K562 (cell line): ENCODE results near the gene ZNF462. TPM values are rescaled to one million over a fixed set of nuclear protein-coding genes. Genes with fewer than 3 reads are reported as not detected.

Experiments
- ATAC-seq: fragments of 200-7000 bp; cut with Tn5 transposase; 3 replicates; pipeline ENCODE4 v1.9.1; 2020; ENCODE audit warnings: moderate library complexity
- BruUV-seq: library from RNA; stranded (reverse); fragments of 400-500 nt; replicated peaks from 2 replicates; lab custom pipeline; 2021; lab: Mats Ljungman, UMichigan
- CTCF ChIA-PET: fragments of 300-600 bp; formaldehyde crosslinking; extraction: SDS; loops from one replicate; lab custom pipeline; 2021; ENCODE audit warnings: low intra/inter-chr PET ratio; lab: Yijun Ruan, JAX
- POLR2A ChIA-PET: fragments of 300-600, 350-650 bp; sonication (Branson Sonifier 250); formaldehyde crosslinking; extraction: SDS; loops from one replicate; lab custom pipeline; 2021; ENCODE audit warnings: antibody characterized with exemption, inconsistent platforms; lab: Yijun Ruan, JAX
- DNase-seq, 4 experiments: peaks; one replicate each; pipeline versions ENCODE4 v3.0.0 to v3.0.0-alpha.2; 2011 to 2018; ENCODE audit warnings: low spot score in 3 of 4, mixed read lengths in 3 of 4; ENCODE audit errors: extremely low read depth in 1 of 4
- FAIRE-seq: peaks from 2 replicates; lab custom pipeline; 2011; peaks lifted over from hg19 to GRCh38; lab: Jason Lieb, UNC
- H2AFZ ChIP-seq: 2 replicates; pipeline ENCODE4 v1.6.0; 2011; ENCODE audit warnings: low read depth, low read length, control low read depth, inconsistent platforms
- H3K27ac ChIP-seq: fragments of 200-600 bp; 3 replicates; pipeline ENCODE4 v1.8.0; 2011; ENCODE audit warnings: low read depth, mild to moderate bottlenecking, control low read depth, inconsistent platforms, low read length, moderate library complexity, mixed read lengths; ENCODE audit errors: extremely low read depth
- H3K27me3 ChIP-seq, 2 experiments: fragments of 300-600 bp in 1 of 2; 2 replicates in 1 of 2; 3 replicates in 1 of 2; pipeline versions ENCODE4 v1.6.0 to v1.8.0; 2011; ENCODE audit warnings: inconsistent platforms in 2 of 2, low read length in 2 of 2, mild to moderate bottlenecking in 1 of 2, mixed read lengths in 1 of 2, moderate library complexity in 1 of 2; ENCODE audit not compliant: control insufficient read depth in 2 of 2, insufficient read depth in 2 of 2
- H3K36me3 ChIP-seq: fragments of 300-600 bp; 3 replicates; pipeline ENCODE4 v1.8.0; 2011; ENCODE audit warnings: mild to moderate bottlenecking, low read length, inconsistent platforms; ENCODE audit not compliant: control insufficient read depth, insufficient read depth
- H3K4me1 ChIP-seq, 2 experiments: fragments of 200-600 bp in 1 of 2; replicated peaks in 1 of 2; 2 replicates in 1 of 2; 3 replicates in 1 of 2; pipeline versions ENCODE4 v1.5.1 to v1.8.0; 2011; ENCODE audit warnings: inconsistent platforms in 2 of 2, low read length in 2 of 2, mild to moderate bottlenecking in 1 of 2, mixed read lengths in 1 of 2, moderate library complexity in 1 of 2; ENCODE audit not compliant: control insufficient read depth in 2 of 2, insufficient read depth in 2 of 2
- H3K4me2 ChIP-seq: 2 replicates; pipeline ENCODE4 v1.6.1; 2011; ENCODE audit warnings: low read length, control low read depth, inconsistent platforms, mixed read lengths; ENCODE audit not compliant: insufficient read depth
- H3K4me3 ChIP-seq: fragments of 200-600 bp; sonication (generic), shearing (Covaris generic); 2 replicates; pipeline ENCODE4 v1.5.1; 2016; ENCODE audit warnings: control low read depth, inconsistent platforms
- H3K79me2 ChIP-seq: fragments of 200-600 bp; 3 replicates; pipeline ENCODE4 v1.8.0; 2011; ENCODE audit warnings: low read length, inconsistent platforms; ENCODE audit not compliant: control insufficient read depth, insufficient read depth
- H3K9ac ChIP-seq, 2 experiments: 2 replicates each; pipeline versions ENCODE4 v1.6.0 to v1.6.1; 2011; ENCODE audit warnings: low read depth in 2 of 2, low read length in 2 of 2, control low read depth in 1 of 2, inconsistent platforms in 1 of 2, mild to moderate bottlenecking in 1 of 2, mixed read lengths in 1 of 2; ENCODE audit not compliant: insufficient read depth in 1 of 2
- H3K9me1 ChIP-seq: one replicate; pipeline ENCODE4 v1.6.0; 2011; ENCODE audit warnings: inconsistent platforms, mild to moderate bottlenecking, low read length, moderate library complexity; ENCODE audit not compliant: control insufficient read depth, insufficient read depth
- H3K9me3 ChIP-seq: replicated peaks from 2 replicates; pipeline ENCODE4 v1.5.1; 2011; ENCODE audit warnings: low read depth, low read length, inconsistent platforms; ENCODE audit not compliant: control insufficient read depth, insufficient read depth
- H4K20me1 ChIP-seq: replicated peaks from 2 replicates; pipeline ENCODE4 v1.6.1; 2011; ENCODE audit warnings: low read length, inconsistent platforms, mixed read lengths; ENCODE audit not compliant: control insufficient read depth, insufficient read depth
- GTF2F1 ChIP-seq: IDR thresholded peaks from 2 replicates; pipeline ENCODE4 v1.6.1; 2011; ENCODE audit warnings: low read depth, low read length, improper control_type of control experiment
- HMG20B ChIP-seq: fragments of 250-450 bp; sonication (Bioruptor Pico); IDR thresholded peaks from 2 replicates; pipeline ENCODE4 v1.5.0; 2021; ENCODE audit warnings: mild to moderate bottlenecking
- HSF4 ChIP-seq: fragments of 250-450 bp; sonication (Bioruptor Pico); IDR thresholded peaks from 2 replicates; pipeline ENCODE4 v2.1.2; 2022; ENCODE audit warnings: mild to moderate bottlenecking, moderate library complexity, borderline replicate concordance
- IRF1 ChIP-seq: sonication (generic); formaldehyde crosslinking; IDR thresholded peaks from 2 replicates; pipeline ENCODE4 v1.8.0; 2022; ENCODE audit warnings: missing genetic modification reagents, mild to moderate bottlenecking, borderline replicate concordance
- L3MBTL2 ChIP-seq: fragments of 450-650 bp; IDR thresholded peaks from 2 replicates; pipeline ENCODE4 v1.6.1; 2016; ENCODE audit warnings: mild to moderate bottlenecking, moderate library complexity
- MTA2 ChIP-seq: fragments of 450-650 bp; IDR thresholded peaks from 2 replicates; pipeline ENCODE4 v1.6.1; 2016; ENCODE audit warnings: low read depth
- NCOA6 ChIP-seq: fragments of 450-650 bp; IDR thresholded peaks from 2 replicates; pipeline ENCODE4 v1.6.1; 2017; ENCODE audit warnings: mild to moderate bottlenecking
- PHTF2 ChIP-seq: fragments of 250-450 bp; sonication (Bioruptor Pico); IDR thresholded peaks from 2 replicates; pipeline ENCODE4 v1.5.0; 2021; ENCODE audit warnings: mild to moderate bottlenecking
- SP2 ChIP-seq: IDR thresholded peaks from 2 replicates; pipeline ENCODE4 v1.6.1; 2011; ENCODE audit warnings: mild to moderate bottlenecking, low read depth, low read length, moderate library complexity; ENCODE audit not compliant: poor library complexity, severe bottlenecking; ENCODE audit errors: extremely low read depth
- TCF15 ChIP-seq: fragments of 250-450 bp; sonication (Bioruptor Pico); IDR thresholded peaks from 2 replicates; pipeline ENCODE4 v1.8.0; 2022; ENCODE audit warnings: moderate library complexity, mild to moderate bottlenecking, inconsistent platforms
- ZNF239 ChIP-seq: fragments of 250-450 bp; sonication (Bioruptor Pico); IDR thresholded peaks from 2 replicates; pipeline ENCODE4 v1.4.0; 2020; ENCODE audit warnings: mild to moderate bottlenecking
- ZNF398 ChIP-seq: fragments of 250-450 bp; sonication (Bioruptor Pico); IDR thresholded peaks from 2 replicates; pipeline ENCODE4 v1.8.0; 2021; ENCODE audit warnings: moderate library complexity, mild to moderate bottlenecking, inconsistent platforms
- ZNF407 ChIP-seq: fragments of 450-650 bp; IDR thresholded peaks from 2 replicates; pipeline ENCODE4 v1.6.1; 2016; ENCODE audit warnings: low read depth
- WGBS: fragments of 100-300 bp; shearing (Covaris generic); methylation state at CpG from one replicate; pipeline ENCODE4 v1.1.6; 2016; ENCODE audit warnings: low coverage, mixed read lengths; ENCODE audit not compliant: insufficient coverage; ENCODE audit errors: missing lambda C conversion rate; 5-methylcytosine and 5-hydroxymethylcytosine counted together
- in situ Hi-C: fragments of 300-500 bp; cut with MboI; formaldehyde crosslinking; loops from 4 replicates; pipeline ENCODE4 v1.15.0; 2018; ENCODE audit warnings: inconsistent platforms, mixed read lengths
- intact Hi-C: fragments of 100-400 bp; cut with micrococcal nuclease; formaldehyde crosslinking; loops from 2 replicates; pipeline ENCODE4 v1.14.2; 2022
- polyA plus RNA-seq, 8 experiments: library from polyadenylated mRNA; depleted of rRNA in 4 of 8; stranded (reverse) in 5 of 8; unstranded in 3 of 8; fragments of >200 nt; fragmentation: Nextera tagmentation in 2 of 8; fragmentation: Illumina TruSeq in 1 of 8; extraction: Ambion mirVana in 2 of 8; extraction: Trizol in 1 of 8; gene quantifications; 2 replicates each; pipeline versions ENCODE4 v1.2.1 to v1.2.3, GENCODE V29; 2011 to 2014; ENCODE audit warnings: inconsistent platforms in 1 of 8, missing spikeins in 1 of 8
- total RNA-seq, 7 experiments: library from RNA; depleted of rRNA in 6 of 7; stranded (reverse); fragments of >200 nt in 6 of 7; fragmentation: Illumina TruSeq in 2 of 7; extraction: Trizol in 2 of 7; gene quantifications; 2 replicates each; pipeline versions ENCODE4 v1.2.1 to v1.2.3, GENCODE V29; 2011 to 2021; ENCODE audit warnings: low replicate concordance in 1 of 7

Gene ZNF462
- total and polyA plus RNA-seq, 9 of the 15 experiments (the other 6 are each of a cell fraction or from before 2014, with no cell fraction given), result 0.20 TPM; not detected in 8

GRCh38 chr9:106974341-106974740, 111.4 kb downstream of the ZNF462 start:
- Histone ChIP-seq H3K4me3 (no peak overlapping the region), H3K27ac (no peak overlapping the region), H3K79me2 (no peaks in the 10 kb centered on the region), H3K4me1 (no peaks in the 10 kb centered on the region), H3K9me3 (no peaks in the 10 kb centered on the region; the same call in 1 of the 2 replicates), H3K36me3 (no peaks in the 10 kb centered on the region), H3K9me1 (no peaks in the 10 kb centered on the region), H3K27me3 (no peaks in the 10 kb centered on the region), H4K20me1 (no peaks in the 10 kb centered on the region), H3K4me2 (no peak overlapping the region), H3K9ac (no peak overlapping the region), H2AFZ (no peak overlapping the region)
- BruUV-seq, result no TSS peak
- 0% methylated on average over 2 of the region's 2 CpGs for WGBS
- ATAC-seq (no peak), FAIRE-seq (no peak), DNase-seq (no peak)
- POLR2A ChIA-PET, result no interaction called here
- intact Hi-C loops (no loop called here), in situ Hi-C loops (no loop called here)
- CTCF ChIA-PET, result no interaction called here
- TF ChIP-seq ZNF239 (CRISPR knock-in tag) (no peak), MTA2 (no peak), ZNF398 (CRISPR knock-in tag) (no peak), HSF4 (CRISPR knock-in tag) (no peak), NCOA6 (no peak), IRF1 (no peak), PHTF2 (CRISPR knock-in tag) (no peak), L3MBTL2 (no peak), SP2 (no peak), HMG20B (CRISPR knock-in tag) (no peak), TCF15 (CRISPR knock-in tag) (no peak), GTF2F1 (no peak), ZNF407 (no peak)
